Panc1 (cell line): ENCODE results near the gene TYRP1. TPM values are rescaled to one million over a fixed set of nuclear protein-coding genes. Genes with fewer than 3 reads are reported as not detected.

Experiments
- ATAC-seq: fragments of 200-7000 bp; cut with Tn5 transposase; 2 replicates; pipeline ENCODE4 v1.9.1; 2020; ENCODE audit warnings: mild to moderate bottlenecking, moderate library complexity
- BruUV-seq: library from RNA; stranded (reverse); fragments of 400-500 nt; replicated peaks from 2 replicates; lab custom pipeline; 2021; lab: Mats Ljungman, UMichigan
- CTCF ChIA-PET: fragments of 300-600 bp; sonication (Branson Sonifier 250); formaldehyde crosslinking; loops from one replicate; lab custom pipeline; 2022; ENCODE audit warnings: antibody characterized with exemption; lab: Charles Lee
- POLR2A ChIA-PET: fragments of 300-600 bp; sonication (Branson Sonifier 250); formaldehyde crosslinking; loops from one replicate; lab custom pipeline; 2022; ENCODE audit warnings: antibody characterized with exemption; lab: Charles Lee
- DNase-seq: peaks from one replicate; pipeline ENCODE4 v3.0.0-alpha.2; 2010; ENCODE audit warnings: low read depth, low spot score
- H3K27ac ChIP-seq: 2 replicates; pipeline ENCODE4 v1.5.1; 2011; ENCODE audit warnings: mild to moderate bottlenecking, low read length, inconsistent platforms
- H3K27me3 ChIP-seq: fragments of 200-500 bp; sonication (Bioruptor generic); 2 replicates; pipeline ENCODE4 v1.6.0; 2014; ENCODE audit warnings: low read length, inconsistent platforms; ENCODE audit not compliant: control insufficient read depth, insufficient read depth
- H3K36me3 ChIP-seq: fragments of 200-500 bp; sonication (Bioruptor generic); 2 replicates; pipeline ENCODE4 v1.5.1; 2014; ENCODE audit warnings: inconsistent platforms, mild to moderate bottlenecking, low read length, moderate library complexity; ENCODE audit not compliant: control insufficient read depth, insufficient read depth
- H3K4me1 ChIP-seq: 2 replicates; pipeline ENCODE4 v1.5.1; 2011; ENCODE audit warnings: inconsistent platforms, mild to moderate bottlenecking, low read length, moderate library complexity; ENCODE audit not compliant: control insufficient read depth, insufficient read depth
- H3K4me3 ChIP-seq, 2 experiments: 2 replicates each; pipeline ENCODE4 v1.5.1; 2011 to 2012; ENCODE audit warnings: low read depth in 2 of 2, low read length in 2 of 2, mild to moderate bottlenecking in 2 of 2, inconsistent platforms in 1 of 2, moderate library complexity in 1 of 2
- H3K9me3 ChIP-seq: fragments of 200-500 bp; sonication (Bioruptor generic); 2 replicates; pipeline ENCODE4 v1.5.1; 2014; ENCODE audit warnings: low read depth, mild to moderate bottlenecking, inconsistent platforms, low read length, moderate library complexity; ENCODE audit not compliant: control insufficient read depth, insufficient read depth
- POLR2AphosphoS5 ChIP-seq: IDR thresholded peaks from 2 replicates; pipeline ENCODE4 v1.6.1; 2012; ENCODE audit warnings: mild to moderate bottlenecking, low read depth, low read length, moderate library complexity
- SIN3A ChIP-seq: IDR thresholded peaks from 2 replicates; pipeline ENCODE4 v1.6.1; 2012; ENCODE audit warnings: low read depth, mild to moderate bottlenecking, low read length, moderate library complexity, borderline replicate concordance; ENCODE audit not compliant: insufficient read depth
- TCF7L2 ChIP-seq: IDR thresholded peaks from 2 replicates; pipeline ENCODE4 v1.6.1; 2011; ENCODE audit warnings: mild to moderate bottlenecking, low read depth, low read length, inconsistent platforms
- in situ Hi-C: cut with HindIII; loops from 2 replicates; pipeline ENCODE4 v1.10.0; 2016; ENCODE audit warnings: low sequenced_read_pairs, low pct_unique_long_range_greater_than_20kb
- intact Hi-C: fragments of 100-400 bp; cut with micrococcal nuclease; formaldehyde crosslinking; loops from one replicate; pipeline ENCODE4 v1.10.0; 2022; ENCODE audit not compliant: unreplicated experiment
- total RNA-seq: library from RNA; stranded (reverse); gene quantifications from one replicate; pipeline ENCODE4 v1.2.1, GENCODE V29; 2021; ENCODE audit not compliant: unreplicated experiment
- TF ChIP-seq, protein P1 (sequence below), 2 experiments: IDR thresholded peaks; 2 replicates each; pipeline ENCODE4 v1.6.1; 2011 to 2012; ENCODE audit warnings: low read depth in 2 of 2, control low read depth in 1 of 2, low read length in 1 of 2, mild to moderate bottlenecking in 1 of 2, moderate library complexity in 1 of 2; ENCODE audit not compliant: insufficient read depth in 1 of 2
- TF ChIP-seq, protein P2 (sequence below): fragments of 450-650 bp; IDR thresholded peaks from 2 replicates; pipeline ENCODE4 v1.5.1; 2017; ENCODE audit warnings: mild to moderate bottlenecking

Gene TYRP1
- total RNA-seq, 1 experiment from 2014 or later: 0.23 TPM

DNA sequence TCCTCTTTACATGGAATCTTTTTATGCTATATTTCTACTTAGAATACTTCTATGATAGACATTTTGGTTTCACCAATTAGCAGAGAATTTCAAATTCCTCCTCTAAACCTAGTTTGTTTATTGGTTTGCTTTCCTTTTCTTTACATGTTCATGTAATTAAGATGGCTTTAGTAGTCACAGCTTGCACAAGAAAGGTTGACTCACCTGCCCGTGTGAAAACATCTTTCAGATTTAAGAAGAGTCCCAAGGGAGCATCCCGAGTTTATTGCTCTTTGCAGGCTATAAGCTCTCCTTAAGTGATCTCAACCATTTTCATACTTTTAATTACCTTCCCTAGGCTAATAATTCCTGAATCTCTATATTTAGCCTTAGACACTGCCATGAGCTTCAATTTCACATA lies 28.9 kb downstream of the TYRP1 start:
- no TSS peak for BruUV-seq
- intact Hi-C loops (loop anchor here (2.0 kb wide), 1 partner anchor 161 kb away; no protein-coding TSS in a partner anchor), in situ Hi-C loops (no loop called here)
- H3K27me3 ChIP-seq: no peaks in the 10 kb centered on the region
- DNase-seq (no peak), ATAC-seq (no peak)
- no peak for TF ChIP-seq TCF7L2
- TF ChIP-seq, protein P1, sequence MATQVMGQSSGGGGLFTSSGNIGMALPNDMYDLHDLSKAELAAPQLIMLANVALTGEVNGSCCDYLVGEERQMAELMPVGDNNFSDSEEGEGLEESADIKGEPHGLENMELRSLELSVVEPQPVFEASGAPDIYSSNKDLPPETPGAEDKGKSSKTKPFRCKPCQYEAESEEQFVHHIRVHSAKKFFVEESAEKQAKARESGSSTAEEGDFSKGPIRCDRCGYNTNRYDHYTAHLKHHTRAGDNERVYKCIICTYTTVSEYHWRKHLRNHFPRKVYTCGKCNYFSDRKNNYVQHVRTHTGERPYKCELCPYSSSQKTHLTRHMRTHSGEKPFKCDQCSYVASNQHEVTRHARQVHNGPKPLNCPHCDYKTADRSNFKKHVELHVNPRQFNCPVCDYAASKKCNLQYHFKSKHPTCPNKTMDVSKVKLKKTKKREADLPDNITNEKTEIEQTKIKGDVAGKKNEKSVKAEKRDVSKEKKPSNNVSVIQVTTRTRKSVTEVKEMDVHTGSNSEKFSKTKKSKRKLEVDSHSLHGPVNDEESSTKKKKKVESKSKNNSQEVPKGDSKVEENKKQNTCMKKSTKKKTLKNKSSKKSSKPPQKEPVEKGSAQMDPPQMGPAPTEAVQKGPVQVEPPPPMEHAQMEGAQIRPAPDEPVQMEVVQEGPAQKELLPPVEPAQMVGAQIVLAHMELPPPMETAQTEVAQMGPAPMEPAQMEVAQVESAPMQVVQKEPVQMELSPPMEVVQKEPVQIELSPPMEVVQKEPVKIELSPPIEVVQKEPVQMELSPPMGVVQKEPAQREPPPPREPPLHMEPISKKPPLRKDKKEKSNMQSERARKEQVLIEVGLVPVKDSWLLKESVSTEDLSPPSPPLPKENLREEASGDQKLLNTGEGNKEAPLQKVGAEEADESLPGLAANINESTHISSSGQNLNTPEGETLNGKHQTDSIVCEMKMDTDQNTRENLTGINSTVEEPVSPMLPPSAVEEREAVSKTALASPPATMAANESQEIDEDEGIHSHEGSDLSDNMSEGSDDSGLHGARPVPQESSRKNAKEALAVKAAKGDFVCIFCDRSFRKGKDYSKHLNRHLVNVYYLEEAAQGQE (IDR thresholded peaks at IDR 0.05; ENCODE audit: insufficient read depth in 1 of 2, low read depth in 2 of 2, low read length in 1 of 2): no peak
- no peak for TF ChIP-seq POLR2AphosphoS5
- TF ChIP-seq, protein P2, sequence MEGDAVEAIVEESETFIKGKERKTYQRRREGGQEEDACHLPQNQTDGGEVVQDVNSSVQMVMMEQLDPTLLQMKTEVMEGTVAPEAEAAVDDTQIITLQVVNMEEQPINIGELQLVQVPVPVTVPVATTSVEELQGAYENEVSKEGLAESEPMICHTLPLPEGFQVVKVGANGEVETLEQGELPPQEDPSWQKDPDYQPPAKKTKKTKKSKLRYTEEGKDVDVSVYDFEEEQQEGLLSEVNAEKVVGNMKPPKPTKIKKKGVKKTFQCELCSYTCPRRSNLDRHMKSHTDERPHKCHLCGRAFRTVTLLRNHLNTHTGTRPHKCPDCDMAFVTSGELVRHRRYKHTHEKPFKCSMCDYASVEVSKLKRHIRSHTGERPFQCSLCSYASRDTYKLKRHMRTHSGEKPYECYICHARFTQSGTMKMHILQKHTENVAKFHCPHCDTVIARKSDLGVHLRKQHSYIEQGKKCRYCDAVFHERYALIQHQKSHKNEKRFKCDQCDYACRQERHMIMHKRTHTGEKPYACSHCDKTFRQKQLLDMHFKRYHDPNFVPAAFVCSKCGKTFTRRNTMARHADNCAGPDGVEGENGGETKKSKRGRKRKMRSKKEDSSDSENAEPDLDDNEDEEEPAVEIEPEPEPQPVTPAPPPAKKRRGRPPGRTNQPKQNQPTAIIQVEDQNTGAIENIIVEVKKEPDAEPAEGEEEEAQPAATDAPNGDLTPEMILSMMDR: no peak
- TF ChIP-seq SIN3A: no peak
- no peaks in the 10 kb centered on the region for H3K9me3 ChIP-seq
- POLR2A ChIA-PET: no interaction called here
- H3K36me3 ChIP-seq: no peaks in the 10 kb centered on the region
- no peaks in the 10 kb centered on the region for H3K4me1 ChIP-seq
- H3K4me3 ChIP-seq: no peak overlapping the region
- H3K27ac ChIP-seq: no peak overlapping the region
- CTCF ChIA-PET: interaction anchor here (0.6 kb wide), 1 partner anchor 98 kb away, joined by 6 read pairs; no protein-coding TSS in a partner anchor

DNA sequence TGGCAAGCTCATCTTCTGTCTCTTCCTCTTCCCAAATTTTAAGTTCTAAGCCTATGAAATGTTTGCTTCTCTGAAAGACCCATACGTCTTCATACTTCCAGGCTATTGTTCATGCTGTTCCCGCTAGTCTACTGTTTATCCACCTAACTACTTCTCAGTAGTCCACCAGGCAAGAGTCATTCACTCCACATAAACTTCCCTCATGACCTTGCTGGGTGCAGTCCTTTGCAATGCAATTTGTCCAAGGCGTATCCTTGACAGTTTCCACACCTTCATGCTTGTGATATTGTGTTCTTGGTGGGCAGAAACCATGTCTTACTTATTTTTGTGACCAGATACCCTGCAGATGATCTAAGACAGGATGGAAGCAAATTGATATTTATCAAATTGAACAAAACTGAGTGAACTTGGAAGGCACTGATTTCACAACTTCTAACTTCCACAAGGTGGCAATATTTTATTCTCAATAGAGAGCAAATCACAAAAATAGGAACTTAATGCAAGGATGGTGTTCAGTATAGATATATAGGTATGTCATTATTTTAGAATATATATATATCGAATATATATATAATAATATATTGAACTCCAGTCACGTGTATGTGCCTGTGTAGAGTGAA lies 30.3 kb downstream of the TYRP1 start:
- Histone ChIP-seq H3K36me3 (no peaks in the 10 kb centered on the region), H3K27ac (no peak overlapping the region), H3K9me3 (no peaks in the 10 kb centered on the region), H3K27me3 (no peaks in the 10 kb centered on the region), H3K4me3 (no peak overlapping the region), H3K4me1 (no peaks in the 10 kb centered on the region)
- no peak for TF ChIP-seq SIN3A
- TF ChIP-seq, protein P2: peak; percentile 26; the same call in 1 of the 2 replicates
- BruUV-seq: no TSS peak
- in situ Hi-C loops (no loop called here), intact Hi-C loops (loop anchor here (2.0 kb wide), 1 partner anchor 159 kb away; no protein-coding TSS in a partner anchor)
- ChIA-PET CTCF (no interaction called here), POLR2A (no interaction called here)
- DNase-seq: no peak
- ATAC-seq: no peak
